Measurements from ENCODE around the gene VPS33A. TPM values are rescaled to one million over a fixed set of nuclear protein-coding genes. Genes with fewer than 3 reads are reported as not detected.

Gene VPS33A
- total RNA-seq, 2 donors from 2014 or later = 18.6 to 24.0 TPM

DNA sequence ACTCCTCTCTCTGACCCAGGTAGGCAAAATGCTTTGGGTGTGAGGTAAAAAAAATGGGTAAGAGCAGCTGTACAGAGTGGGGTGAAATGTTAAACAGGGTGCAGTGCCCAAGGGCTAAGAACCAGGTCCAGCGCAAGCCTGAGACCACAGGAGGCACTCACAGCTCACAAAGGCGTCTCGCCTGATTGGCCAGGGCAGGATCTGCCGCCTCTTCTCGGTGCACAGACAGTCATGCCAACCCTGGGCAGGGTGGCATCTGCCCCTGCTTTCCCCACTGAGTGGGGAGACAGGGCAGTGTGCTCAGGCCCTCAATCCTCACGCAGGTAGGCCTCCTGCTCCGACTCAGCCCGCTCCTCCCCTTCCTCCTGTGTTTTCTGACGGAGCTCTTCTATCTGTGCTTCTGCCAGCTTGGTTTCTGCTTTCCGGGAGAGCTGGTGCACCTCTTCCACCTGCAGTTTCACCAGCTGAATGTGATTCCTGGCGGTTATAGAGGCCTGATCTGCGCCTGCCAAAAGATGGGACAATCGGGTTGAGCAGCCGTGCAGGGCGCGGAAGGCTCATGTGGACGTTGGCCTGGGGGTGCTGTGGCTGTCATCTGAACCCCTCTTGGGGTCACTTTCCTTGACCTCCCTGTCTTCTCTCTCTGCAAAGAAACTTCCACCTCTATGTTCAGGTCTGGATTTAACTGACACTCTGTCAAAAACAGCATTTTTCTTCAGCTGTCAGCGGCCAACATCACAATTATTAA, 58.0 kb downstream of the VPS33A start:
- intact Hi-C loops (cut with DNase I) = no loop called here
- Histone ChIP-seq H3K9me3 (no peaks in the 10 kb centered on the region), H3K36me3 (peaks cover 8% of the 10 kb centered on the region), H3K27ac (no peak overlapping the region), H3K9ac (ENCODE audit: low read depth in 2 of 2, low read length in 2 of 2) (no peak overlapping the region), H3K4me1 (no peaks in the 10 kb centered on the region), H3K4me3 (no peak overlapping the region), H3K27me3 (peaks cover 22% of the 10 kb centered on the region)
- DNase-seq = no peak
- TF ChIP-seq, protein P1, sequence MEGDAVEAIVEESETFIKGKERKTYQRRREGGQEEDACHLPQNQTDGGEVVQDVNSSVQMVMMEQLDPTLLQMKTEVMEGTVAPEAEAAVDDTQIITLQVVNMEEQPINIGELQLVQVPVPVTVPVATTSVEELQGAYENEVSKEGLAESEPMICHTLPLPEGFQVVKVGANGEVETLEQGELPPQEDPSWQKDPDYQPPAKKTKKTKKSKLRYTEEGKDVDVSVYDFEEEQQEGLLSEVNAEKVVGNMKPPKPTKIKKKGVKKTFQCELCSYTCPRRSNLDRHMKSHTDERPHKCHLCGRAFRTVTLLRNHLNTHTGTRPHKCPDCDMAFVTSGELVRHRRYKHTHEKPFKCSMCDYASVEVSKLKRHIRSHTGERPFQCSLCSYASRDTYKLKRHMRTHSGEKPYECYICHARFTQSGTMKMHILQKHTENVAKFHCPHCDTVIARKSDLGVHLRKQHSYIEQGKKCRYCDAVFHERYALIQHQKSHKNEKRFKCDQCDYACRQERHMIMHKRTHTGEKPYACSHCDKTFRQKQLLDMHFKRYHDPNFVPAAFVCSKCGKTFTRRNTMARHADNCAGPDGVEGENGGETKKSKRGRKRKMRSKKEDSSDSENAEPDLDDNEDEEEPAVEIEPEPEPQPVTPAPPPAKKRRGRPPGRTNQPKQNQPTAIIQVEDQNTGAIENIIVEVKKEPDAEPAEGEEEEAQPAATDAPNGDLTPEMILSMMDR (IDR thresholded peaks at IDR 0.05) = no peak

DNA sequence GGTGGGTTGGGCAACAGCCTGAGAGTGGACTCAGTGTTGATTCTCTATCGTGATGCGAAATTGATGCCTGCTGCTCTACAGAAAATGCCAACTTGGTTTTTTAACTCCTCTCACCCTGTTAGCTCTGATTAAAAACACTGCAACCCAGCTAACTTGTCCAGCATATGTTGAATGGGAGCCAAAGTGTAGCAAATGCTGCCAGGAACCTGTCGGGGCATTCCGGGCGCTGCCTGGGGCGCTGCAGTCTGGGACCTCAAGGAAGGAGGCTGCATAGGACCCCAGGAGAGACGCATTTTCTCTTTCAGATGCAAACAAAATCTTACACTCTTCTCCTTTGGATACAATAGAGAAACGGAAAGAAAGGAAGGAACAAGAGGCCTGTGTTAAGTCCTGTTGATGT, 58.9 kb downstream of the VPS33A start:
- no peak overlapping the region for H3K4me3 ChIP-seq
- TF ChIP-seq, protein P1 (IDR thresholded peaks at IDR 0.05) = no peak
- no peaks in the 10 kb centered on the region for H3K4me1 ChIP-seq
- no peak overlapping the region for H3K9ac ChIP-seq (ENCODE audit: low read depth in 2 of 2, low read length in 2 of 2)
- H3K9me3 ChIP-seq = no peaks in the 10 kb centered on the region
- H3K27ac ChIP-seq = no peak overlapping the region
- peaks cover 22% of the 10 kb centered on the region for H3K27me3 ChIP-seq
- no peak for DNase-seq
- intact Hi-C loops (cut with DNase I) = no loop called here
- H3K36me3 ChIP-seq = peaks cover 3% of the 10 kb centered on the region

- H3K27ac ChIP-seq = no peak overlapping the region
- peaks cover 22% of the 10 kb centered on the region for H3K27me3 ChIP-seq
- H3K9me3 ChIP-seq = no peaks in the 10 kb centered on the region
- intact Hi-C loops (cut with DNase I) = no loop called here
- no peak for DNase-seq
- H3K4me3 ChIP-seq = no peak overlapping the region
- TF ChIP-seq, protein P1 (IDR thresholded peaks at IDR 0.05) = no peak
- peaks cover 3% of the 10 kb centered on the region for H3K36me3 ChIP-seq
- H3K9ac ChIP-seq (ENCODE audit: low read depth in 2 of 2, low read length in 2 of 2) = no peak overlapping the region
- no peaks in the 10 kb centered on the region for H3K4me1 ChIP-seq
Measured at GRCh38 chr12:122206976-122207375, 59.3 kb downstream of the VPS33A start.

DNA sequence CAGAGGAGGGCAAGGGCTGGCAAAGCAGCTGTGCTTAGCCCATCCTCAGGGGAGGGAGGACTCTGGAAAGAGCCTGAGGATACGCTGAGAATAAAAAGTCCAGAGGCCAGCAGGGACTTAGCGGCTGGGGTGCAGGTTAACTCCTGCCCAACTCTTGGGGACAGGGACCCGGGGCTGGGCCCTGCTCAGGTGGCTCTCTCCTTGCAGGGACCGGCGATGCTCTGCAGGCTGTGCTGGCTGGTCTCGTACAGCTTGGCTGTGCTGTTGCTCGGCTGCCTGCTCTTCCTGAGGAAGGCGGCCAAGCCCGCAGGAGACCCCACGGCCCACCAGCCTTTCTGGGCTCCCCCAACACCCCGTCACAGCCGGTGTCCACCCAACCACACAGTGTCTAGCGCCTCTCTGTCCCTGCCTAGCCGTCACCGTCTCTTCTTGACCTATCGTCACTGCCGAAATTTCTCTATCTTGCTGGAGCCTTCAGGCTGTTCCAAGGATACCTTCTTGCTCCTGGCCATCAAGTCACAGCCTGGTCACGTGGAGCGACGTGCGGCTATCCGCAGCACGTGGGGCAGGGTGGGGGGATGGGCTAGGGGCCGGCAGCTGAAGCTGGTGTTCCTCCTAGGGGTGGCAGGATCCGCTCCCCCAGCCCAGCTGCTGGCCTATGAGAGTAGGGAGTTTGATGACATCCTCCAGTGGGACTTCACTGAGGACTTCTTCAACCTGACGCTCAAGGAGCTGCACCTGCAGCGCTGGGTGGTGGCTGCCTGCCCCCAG, 60.0 kb downstream of the VPS33A start:
- TF ChIP-seq, protein P1 (IDR thresholded peaks at IDR 0.05) = no peak
- H3K4me3 ChIP-seq = no peak overlapping the region
- intact Hi-C loops (cut with DNase I) = no loop called here
- no peak for DNase-seq
- H3K9ac ChIP-seq (ENCODE audit: low read depth in 2 of 2, low read length in 2 of 2) = no peak overlapping the region
- H3K36me3 ChIP-seq = peaks cover 3% of the 10 kb centered on the region
- H3K4me1 ChIP-seq = no peaks in the 10 kb centered on the region
- H3K9me3 ChIP-seq = no peaks in the 10 kb centered on the region
- peaks cover 22% of the 10 kb centered on the region for H3K27me3 ChIP-seq
- no peak overlapping the region for H3K27ac ChIP-seq

DNA sequence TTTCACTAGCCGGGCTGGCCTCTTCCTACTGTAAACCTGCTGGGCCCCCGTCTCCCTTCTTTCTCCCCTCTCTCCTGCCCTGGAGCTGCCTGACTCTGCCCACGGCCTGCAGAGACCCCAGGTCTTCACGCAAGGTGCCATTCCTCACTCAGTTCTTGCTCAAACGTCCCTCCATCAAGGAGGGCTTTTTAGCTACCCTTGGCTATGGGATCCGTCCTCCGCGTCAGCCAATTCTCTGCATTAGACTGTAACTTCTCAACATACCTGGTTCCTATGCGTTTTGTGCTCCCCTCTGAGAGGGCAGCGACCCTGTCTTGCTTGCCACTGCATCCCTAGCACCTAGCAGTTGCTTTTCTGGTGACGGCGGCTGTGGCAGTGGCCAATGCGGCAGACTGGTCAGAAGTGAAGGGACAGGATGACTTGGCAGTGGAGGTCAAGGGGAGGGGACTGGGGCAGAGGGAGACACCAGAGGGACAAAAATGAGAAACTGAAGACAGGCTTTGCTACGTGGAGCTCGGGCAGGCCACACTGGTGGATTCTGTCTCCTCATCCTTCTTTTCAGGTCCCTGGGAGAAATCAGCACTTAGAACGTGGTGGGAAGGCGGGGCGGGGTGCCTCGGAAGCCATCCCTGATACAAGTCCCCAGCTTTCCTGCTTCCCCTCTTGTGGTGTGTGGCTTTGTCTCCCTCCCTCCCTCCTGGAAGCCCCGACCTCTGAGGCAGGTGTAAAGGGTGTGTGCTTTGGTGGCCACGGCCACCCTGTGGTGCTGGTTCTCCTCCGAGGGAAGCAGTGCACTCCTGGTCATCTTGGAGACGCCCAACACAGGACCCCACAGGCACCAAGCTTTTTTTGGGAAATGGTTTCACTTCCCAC, 61.0 kb downstream of the VPS33A start:
- Histone ChIP-seq H3K9ac (ENCODE audit: low read depth in 2 of 2, low read length in 2 of 2) (no peak overlapping the region), H3K36me3 (peaks cover 3% of the 10 kb centered on the region), H3K27me3 (peaks cover 22% of the 10 kb centered on the region), H3K4me3 (no peak overlapping the region), H3K4me1 (no peaks in the 10 kb centered on the region), H3K27ac (no peak overlapping the region), H3K9me3 (no peaks in the 10 kb centered on the region)
- intact Hi-C loops (cut with DNase I) = no loop called here
- no peak for DNase-seq
- TF ChIP-seq, protein P1 (IDR thresholded peaks at IDR 0.05) = no peak
